ENCODE data around the gene ALDH1A1.
A peak's percentile ranks its signal among the peaks of the same experiment; 100 is the strongest.

The ALDH1A1 gene

DNA sequence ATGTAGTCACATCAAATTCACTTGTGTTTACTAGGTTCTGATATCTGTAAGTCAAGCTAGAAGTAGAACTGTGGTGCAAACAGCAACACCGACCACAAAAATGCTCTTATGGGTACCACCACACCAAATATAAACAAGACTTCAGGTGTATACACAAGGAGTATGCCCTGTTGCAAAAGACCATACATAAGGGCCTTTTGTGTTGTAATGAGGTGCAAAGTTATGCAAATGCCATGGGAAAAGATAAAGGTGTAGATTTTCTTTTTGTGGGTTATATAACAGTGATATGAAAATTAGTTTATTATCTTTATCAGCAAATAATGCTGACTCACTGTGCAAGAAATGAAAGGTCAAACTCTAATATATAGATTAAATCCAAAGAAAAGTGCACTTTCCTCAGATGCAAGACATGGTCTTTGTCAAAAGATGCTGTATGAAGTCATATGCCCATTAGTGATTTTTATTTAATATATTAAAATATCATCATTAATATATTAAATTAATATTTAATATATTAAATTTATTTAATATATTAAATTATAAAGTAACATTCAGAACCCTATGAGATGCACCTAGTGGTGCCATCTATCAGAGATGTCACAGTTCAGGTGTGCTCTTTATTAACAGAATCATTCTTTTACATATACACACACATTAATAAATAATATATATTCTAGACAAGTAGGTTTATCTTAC is 26.7 kb upstream of the ALDH1A1 start:
- DNase-seq: no peak

DNA sequence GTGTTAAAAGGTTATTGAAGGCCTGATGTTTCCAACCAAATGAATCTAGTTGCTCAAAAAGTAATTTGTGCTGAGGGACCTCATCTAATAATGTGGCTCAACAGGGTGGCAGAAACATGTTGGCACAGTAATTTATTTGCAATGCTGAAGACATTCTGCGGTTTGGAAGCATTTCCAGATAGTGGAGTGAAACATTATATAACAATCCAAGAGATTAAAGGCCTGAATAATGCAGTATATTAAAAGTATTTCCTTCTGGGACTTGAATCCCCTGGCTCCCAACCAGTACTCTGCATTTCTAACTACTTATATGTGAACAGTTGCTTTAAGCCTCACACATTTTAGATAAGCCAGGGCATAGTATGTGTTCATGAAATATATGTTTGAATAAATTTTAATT is 25.9 kb upstream of the ALDH1A1 start:
- peak; percentile 36 for DNase-seq

DNA sequence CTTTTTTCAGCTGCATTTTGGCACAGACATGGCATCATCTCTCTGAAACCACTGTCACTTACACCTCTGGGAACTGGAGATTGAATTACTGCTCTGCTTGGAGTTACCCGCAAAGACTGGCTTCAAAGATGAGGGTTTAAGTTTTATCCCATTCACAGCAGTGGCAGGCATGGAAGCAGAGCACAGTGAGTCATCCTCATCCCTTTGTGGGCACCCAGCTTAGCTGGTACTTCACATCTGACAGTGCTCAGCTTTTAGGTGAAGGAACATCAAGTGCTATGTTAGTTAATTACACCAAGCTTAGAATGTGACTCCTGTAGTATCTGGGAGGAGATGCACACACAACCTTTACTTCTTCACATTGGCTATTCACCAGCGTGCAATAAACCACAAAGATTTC is 24.8 kb upstream of the ALDH1A1 start:
- DNase-seq: no peak

DNA sequence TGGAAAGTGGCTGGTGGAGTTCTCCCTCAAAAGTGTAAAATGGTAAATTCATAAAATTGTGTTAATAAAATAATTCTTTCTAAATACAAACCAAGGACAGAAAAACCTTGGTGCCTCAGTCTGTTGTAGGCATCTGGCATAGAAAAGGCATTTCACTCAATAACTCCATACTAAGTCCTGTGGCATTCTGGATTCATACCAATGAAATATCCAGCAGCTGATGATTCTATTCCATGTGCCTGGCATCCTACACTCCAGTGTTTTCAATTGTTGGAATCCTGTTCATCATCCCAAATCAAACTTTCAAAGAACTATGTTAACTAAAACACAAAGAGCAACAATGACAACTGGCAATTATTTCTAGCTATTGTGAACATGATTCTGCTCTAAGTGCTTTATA is 21.6 kb upstream of the ALDH1A1 start:
- DNase-seq: no peak

DNA sequence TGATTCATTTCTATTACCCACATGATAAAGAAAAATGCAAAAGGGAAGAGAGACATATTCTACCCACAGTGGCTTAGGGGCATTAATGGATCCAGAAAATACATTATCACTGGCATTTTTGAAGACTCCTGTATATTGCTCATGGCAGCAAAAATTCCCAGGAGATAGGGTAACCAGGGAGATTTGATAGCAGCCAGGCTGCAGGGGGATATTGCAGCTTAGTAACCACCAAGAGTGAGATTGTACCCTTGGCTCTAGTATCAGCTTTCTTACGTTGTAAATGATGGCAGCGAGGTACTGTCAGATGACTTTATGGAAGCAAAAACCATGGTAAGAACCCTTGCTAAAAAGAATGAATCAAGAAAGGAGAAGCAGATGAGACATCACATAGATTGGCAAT is 19.8 kb upstream of the ALDH1A1 start:
- DNase-seq: no peak

DNA sequence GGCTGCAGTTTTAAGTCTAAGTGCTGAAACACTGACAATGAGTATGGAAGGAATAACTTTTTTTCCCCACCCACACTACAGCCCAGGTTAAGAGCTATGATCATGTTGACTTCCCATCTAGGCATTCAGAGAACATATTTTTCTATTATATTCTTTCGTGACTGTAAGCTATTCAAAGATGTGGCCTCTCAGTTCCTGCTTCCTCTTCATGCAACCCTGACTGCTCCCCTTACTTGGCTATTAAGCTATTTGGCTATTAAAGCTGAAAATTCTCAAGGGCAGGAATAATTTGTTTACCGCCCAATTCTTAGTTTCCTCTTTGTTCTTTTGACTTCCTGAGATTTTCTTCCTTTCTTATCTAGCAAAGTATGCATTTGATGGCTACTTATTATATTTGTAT is 18.6 kb upstream of the ALDH1A1 start:
- DNase-seq: no peak

DNA sequence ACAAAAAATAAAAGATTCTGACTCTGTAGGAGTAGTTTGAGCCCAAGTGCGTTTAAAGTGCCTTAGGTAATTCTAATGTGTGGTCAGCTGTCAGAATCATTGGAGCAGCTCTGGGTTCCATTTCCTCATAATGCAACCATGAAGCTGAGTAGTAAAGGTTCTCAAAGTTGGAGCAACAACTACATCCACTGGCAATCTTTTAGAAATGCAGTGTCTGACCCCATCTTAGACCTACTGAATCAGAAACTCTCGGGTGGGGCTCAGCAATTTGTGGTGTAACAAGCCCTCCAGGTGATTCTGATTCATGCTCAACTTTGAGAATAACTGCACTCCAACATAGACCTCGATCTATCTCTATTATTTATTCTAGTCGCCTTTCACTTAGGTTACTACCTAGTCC is 7.6 kb upstream of the ALDH1A1 start:
- no peak for DNase-seq

DNA sequence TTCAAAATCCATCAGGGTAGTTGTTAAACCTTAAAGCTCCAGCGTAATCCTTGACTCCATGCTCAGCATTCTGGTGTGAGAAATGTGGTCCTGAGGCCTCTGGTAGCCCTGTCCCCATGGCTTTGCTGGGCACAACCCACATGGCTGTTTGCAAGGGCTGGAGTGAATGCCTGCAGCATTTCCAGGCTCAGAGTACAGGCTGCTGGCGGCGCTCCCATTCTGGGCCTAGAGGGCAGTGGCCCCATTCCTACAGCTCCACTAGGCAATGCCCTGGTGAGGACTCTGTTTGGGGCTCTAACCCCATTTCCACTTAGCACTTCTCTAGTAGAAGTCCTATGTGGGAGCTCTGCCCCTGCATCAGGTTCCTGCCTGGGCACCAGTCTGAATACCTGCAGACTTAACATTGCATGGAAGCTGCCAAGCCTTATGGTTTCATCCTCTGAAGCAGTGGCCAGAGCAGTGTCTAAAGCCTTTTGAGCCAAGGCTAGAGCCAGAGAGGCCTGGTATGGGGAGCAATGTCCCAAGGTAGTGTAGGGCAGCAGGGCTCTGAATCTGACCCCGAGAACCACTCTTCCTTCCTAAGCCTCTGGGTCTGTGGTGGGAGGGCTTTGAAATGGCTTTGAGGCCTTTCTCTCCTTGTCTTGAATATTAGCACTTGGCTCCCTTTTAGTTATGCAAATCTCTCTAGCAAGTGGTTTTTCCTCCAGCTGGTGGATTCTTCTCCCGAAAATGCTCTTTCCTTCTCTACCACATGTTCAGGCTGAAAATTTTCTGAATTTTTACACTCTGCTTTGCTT is 5.8 kb upstream of the ALDH1A1 start:
- DNase-seq: no peak

DNA sequence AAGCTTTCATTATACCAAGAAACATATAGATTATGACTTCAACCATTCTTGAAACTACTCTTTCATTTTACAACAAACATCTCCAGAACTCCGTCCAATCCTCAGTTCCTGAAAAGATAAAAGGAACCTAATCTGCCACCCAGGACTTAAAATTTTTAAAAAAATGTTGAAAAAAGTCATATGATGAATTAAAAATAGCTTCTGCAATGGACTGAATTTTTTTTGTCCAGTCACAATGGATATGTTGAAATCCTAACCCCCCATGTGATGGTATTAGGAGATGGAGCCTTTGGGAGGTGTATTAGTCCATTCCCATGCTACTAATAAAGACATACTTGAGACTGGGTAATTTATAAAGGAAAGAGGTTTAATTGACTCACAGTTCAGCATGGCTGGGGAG is 2.7 kb upstream of the ALDH1A1 start:
- no peak for DNase-seq

DNA sequence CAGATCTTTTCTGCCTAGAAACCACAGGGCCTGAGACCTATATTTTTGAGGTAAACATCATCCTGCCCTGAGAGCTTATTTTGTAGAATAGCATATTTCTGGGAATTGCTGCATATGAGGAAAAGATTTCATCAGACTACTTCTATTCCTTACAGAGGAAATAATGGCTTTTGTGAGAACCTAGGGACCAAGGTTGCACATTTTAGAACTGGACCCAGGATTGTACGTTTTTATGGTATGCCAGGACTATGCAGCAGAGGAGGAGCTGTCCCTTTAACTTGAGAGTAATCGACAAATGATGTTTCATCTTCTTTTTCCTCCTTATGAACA is 2.2 kb upstream of the ALDH1A1 start:
- peak; percentile 16 for DNase-seq

DNA sequence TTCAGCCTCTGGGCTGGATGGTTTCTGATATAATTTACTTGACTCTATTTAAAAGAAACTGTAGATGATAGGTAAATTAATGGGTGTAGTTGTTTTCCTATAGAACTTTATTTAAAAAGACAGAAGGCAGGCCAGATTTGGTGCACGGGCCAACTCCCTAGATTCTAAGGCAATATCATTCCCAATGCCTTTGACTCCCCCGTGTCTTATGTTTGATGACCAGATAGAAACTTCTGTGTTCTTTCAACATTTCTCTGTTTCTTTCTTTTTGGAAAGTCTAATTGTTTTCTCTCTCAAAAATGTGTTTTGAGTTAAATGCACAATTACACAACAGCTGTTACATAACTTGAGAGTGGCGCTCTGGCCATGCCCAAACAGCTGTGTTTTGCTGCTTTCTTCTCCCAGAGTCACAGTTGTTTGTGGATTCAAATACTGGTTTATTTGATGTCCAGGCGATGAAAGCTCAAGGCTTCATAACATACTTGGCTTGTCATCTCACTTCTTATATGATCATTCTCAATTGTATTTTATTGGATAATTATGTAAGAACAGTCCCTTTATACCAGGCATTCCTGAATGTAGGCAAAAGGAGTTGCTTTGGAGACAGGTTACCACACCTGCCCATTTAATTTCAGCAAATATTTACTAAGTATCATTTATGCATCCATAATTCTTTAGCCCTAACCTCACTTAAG is 1.7 kb upstream of the ALDH1A1 start:
- DNase-seq: no peak

DNA sequence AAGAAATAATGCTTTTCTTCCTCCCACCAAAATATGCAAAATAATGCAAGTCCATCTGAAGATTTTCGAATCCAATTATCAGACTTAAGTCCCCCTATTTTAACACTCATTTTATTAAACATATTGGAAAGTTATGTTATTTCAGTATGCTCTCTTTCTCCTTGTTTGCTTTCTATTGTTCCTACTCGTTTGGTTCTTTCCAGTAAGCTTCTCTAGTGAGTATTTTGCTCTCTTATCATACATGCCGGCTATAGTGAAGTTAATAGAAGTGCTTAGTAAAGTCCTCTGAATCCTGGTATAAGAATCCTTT is 517 bp downstream of the ALDH1A1 start:
- no peak for DNase-seq

DNA sequence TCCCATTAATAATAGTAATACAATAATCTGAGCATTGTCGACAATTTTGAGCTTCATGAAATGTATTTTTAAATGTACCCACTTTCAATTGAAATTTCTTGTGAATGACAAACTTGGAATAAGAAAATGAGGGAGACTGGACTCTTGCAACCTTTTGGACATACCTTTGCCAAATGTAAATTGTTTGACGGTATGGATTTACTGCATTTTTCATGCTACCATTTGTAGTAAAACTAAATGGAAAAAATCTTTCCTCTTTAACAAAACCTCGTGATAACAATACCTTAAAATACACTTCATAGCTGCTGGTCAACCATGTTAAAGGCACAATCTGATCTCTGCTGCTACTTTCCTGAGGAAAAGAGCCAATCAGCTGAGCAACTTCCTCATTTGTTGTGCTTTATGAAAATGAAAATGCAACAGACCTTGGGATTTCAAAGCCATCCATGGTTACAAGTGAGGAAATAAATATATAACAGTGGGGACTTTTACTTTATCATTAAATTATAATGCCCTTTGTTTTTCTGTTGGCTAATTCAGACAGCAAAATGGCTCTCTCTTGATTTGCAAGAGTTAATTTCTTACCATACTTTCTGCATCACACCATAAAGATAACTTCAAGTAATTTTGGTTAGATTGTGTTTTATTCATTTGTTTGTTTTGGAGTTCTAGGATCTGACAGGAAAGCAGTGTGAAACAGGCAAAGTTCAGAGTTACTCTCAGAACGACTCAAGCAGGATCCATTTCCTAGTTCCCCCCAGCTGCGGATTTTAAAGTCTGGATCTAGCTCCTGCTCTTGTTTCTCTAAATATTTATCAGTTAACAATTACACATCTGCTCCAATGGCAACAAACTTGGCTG is 1.1 kb downstream of the ALDH1A1 start:
- DNase-seq: no peak

DNA sequence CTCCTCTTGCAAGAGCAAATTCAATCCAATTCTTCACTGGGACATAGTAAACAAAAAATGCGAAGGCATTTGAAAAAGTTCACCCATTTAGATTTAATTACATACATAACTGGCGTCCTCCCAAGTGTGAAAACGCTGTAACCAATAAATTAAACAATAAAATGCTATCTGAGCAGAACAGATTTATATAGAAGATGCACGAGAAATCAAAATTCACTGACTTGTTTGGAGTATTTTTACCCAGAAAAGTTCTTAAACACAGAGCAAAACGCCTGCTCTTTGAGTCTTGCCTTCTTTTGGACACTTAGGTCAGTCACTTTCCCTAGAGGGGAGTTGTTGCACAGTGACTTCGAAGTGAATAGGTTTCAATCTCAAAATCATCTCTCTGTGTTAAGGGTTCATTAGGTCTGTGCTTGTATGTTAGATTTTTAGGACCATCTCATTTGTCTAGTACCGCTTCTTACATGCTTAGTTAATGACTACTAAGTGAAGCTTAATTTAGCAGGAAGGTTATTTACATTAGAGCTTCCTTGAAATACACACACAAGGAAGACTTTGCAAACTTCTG is 1.9 kb downstream of the ALDH1A1 start:
- DNase-seq: no peak

DNA sequence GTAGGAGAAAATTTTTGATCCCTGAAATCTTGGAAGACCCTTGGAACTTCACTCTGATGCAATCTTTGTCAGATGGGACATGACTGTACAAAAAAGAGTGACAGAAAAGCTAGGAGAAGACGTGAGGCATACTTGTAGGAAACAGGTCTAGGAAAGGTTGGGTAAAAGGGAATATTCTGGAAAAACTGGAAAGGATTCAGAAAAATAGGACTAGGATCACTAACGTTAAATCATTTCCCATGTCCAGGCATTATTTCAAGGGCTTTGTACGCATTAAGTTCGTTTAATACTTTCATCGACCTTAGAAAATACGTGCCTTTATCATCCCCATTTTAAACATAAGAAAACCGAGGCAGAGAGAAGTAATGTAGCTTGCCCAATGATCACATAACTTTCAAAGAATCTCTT is 2.9 kb downstream of the ALDH1A1 start:
- DNase-seq: no peak

DNA sequence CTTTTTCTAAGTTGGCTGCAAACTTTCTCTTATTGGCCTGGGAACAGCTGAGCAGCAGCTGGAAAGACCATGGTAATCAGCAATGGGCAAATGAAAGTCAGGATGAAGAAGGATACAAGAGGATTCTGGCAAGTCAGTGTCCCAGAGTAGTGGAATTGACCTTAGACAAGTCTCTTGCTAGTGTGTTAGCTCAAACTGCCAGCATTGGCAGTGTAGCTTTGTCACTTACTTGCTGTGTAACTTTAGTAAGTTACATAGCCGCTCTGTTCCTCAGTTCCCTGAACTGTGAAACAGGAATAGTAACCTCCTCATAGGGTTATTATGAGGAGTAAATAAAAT is 3.6 kb downstream of the ALDH1A1 start:
- DNase-seq: no peak

DNA sequence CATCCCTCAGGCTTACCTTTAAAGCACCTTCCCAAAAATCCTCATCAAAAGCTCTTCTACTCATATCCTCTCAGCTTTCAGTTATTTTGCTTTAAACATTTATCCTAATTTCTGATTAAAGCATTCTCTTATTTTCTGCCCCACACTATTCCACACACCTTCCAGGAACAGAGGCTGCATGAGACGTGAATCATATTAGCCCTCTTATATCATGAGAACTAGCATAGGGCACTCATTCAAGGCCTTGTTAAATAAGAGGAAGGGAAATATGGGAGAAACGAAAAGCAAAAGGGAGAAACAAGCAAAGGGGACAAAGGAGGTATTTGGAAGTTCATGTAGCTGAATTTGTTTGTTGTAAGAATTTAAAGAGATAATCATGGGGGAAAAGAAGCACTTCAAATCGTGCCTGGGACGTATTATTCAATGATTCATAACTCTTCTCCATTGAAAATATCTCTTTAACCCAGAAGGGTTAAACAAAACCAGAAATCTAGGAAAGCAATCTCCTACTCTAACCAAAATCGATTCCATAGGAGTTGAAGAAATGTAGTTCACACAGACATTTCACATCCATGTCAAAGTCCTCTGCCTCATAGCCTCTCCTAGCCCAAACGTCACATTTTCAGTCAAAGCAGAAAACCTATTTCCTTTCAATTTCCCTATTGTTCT is 4.1 kb downstream of the ALDH1A1 start:
- DNase-seq: no peak

DNA sequence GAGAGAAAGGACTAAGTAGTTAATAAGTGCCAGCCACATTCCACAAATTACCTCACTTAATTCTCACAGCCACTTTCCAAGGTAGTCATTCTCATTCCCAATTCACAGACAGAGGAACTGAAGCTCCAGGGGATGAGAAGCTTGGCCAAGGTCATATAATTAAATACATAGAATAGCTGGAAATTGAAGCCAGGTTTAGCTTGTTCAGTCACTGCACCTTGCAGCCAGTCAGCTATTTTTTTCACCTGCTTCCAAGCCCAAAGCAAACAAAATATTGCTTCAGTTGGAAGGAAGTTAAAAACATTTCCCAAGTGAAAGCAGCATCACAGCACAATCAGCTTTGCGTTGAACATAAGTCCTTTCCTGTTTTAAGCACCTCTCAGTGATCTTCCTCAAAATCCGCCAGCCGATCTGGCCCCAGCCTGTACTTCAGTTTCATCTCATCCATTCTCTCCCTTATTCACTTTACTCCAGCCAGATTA is 4.8 kb downstream of the ALDH1A1 start:
- no peak for DNase-seq

DNA sequence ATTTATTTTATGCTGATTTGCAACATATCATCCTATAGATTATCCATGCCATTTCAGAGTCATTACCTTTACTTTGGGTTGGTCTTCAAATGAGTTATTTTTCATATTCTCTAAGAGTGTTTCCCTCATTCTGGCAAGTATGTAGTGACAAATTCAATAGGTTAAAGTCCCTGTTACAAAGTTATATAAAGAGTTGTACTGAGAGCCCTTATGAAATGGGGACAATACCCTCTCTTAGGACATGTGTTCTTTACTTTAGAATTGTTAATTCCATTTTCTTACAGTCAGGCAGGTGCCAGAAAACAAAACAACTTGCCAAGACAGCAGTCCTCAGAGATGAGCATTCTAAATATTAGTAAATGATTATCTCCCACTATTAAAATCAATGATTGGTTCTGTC is 6.0 kb downstream of the ALDH1A1 start:
- DNase-seq: no peak

DNA sequence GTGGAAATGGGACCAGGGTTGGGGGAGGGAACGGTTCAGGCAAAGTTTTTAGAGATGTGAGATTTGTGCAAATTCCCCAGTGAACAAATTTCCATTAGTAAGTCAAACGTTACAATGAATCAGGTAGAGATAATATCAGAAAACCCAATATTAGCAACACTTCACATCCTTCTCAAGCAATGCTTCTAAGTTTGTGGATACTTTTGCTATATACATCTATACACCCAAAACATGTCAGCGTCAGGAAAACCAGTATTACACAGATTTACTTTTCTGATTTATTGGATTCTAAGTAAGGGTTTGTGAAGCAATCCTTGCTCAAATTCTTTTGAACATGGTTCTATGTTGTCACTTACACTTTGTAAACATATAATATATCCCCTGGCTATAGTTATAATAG is 6.5 kb downstream of the ALDH1A1 start:
- DNase-seq: no peak

DNA sequence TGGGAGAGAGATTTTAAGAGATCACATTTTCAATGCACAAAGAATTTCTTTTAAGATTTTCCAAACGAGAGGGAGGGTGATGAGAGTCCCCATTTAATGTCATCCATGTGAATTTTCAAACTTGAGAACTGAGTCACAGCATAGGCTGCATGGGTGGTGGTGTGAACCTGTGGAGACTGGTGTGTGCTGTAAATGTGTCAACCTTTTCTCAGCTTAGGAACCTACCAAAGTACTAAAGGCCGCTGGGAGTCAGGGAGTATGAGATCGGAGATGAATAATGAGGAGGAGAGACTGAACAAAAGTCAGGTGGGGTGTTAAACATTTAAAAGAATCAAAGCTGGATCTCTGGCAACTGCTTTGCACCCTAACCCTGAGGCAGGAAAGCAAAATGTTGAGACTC is 7.5 kb downstream of the ALDH1A1 start:
- DNase-seq: no peak

DNA sequence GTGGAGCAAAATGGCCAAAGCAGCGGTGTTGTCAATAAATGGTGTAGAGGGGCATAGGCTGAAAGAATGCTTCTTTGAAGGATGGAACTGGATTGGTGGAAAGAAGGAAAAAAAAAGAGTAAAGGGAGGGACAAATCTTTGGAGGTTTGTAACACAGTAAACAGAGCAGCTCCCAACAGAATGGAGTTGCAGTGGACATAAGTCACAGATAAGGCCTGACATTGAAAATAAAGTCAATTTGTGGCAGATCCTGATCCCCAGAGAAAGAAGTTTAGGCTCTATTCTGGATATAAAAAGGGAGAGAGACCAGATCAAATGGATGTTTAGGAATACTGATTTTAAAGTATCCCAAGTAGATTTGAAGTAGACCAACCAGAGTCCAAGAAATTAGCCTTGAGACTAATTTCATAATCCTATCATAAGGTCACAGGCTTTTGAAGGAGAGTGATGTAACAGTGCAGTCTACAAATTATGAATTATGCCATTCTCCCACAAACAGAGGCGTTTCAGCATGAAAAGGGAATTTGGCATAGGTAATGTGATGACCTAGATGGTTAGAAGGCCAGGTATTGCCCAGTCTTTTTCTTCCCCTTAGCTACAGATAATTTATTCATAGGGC is 8.9 kb downstream of the ALDH1A1 start:
- DNase-seq: no peak

Data from fibroblast of upper back skin (primary cell).